ENCODE results near the gene LYVE1. TPM values are rescaled to one million over a fixed set of nuclear protein-coding genes. Genes with fewer than 3 reads are reported as not detected.
"Not testable (repeated sequence)": the region's sequence is repeated elsewhere in the genome, so short reads cannot be mapped to it uniquely, and the experiment has no call there.

The LYVE1 gene
- total RNA-seq, 6 donors from 2014 or later: 5.2 to 105 (median 24.6) TPM

DNA sequence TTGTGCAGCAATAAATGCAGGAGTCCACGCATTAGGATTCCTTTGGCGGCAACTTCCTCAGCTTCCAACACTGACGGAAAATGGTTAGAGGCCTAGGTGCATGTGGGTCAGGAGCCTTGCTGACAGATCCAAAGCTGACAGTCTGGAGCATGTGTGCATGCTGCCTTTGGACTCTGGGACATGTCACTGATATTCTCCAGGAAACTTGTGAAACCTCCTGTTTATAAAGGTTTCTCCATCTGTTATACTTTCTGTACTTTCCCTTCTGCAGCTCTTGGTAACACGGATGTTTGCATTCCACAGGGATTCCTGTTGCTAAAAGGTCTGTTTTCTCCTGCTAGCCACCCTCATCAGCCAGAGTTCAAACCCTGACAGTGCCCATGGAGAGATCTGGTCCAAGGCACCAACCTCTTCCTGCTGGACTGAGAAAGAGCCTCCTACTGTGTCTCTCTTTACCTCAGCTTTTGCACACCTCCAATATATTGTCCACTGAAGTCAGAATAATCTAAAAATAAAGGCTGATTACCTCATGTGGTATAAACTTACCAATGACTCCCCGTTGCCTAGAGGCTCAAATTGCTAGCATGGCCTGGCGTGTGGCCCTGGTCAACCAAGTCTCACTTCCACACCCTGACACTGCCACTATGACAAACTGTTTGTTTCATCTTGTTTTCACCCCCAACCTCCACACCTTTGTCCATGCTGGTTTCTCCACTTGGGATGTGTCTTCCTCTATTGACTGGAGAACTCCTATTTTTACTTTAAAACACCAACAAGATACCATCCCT is 31.1 kb upstream of the LYVE1 start:
- ATAC-seq (ENCODE audit: low FRiP score in 2 of 2) (no peak), DNase-seq (no peak)
- TF ChIP-seq POLR2A (IDR thresholded peaks at IDR 0.05) (no peak), POLR2AphosphoS5 (IDR thresholded peaks at IDR 0.05) (no peak), EP300 (IDR thresholded peaks at IDR 0.05) (no peak)
- TF ChIP-seq, protein P1, sequence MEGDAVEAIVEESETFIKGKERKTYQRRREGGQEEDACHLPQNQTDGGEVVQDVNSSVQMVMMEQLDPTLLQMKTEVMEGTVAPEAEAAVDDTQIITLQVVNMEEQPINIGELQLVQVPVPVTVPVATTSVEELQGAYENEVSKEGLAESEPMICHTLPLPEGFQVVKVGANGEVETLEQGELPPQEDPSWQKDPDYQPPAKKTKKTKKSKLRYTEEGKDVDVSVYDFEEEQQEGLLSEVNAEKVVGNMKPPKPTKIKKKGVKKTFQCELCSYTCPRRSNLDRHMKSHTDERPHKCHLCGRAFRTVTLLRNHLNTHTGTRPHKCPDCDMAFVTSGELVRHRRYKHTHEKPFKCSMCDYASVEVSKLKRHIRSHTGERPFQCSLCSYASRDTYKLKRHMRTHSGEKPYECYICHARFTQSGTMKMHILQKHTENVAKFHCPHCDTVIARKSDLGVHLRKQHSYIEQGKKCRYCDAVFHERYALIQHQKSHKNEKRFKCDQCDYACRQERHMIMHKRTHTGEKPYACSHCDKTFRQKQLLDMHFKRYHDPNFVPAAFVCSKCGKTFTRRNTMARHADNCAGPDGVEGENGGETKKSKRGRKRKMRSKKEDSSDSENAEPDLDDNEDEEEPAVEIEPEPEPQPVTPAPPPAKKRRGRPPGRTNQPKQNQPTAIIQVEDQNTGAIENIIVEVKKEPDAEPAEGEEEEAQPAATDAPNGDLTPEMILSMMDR (IDR thresholded peaks at IDR 0.05): no peak
- H3K27ac ChIP-seq: peak overlapping the region in 2 of 4 donors; percentile 39 to 75
- WGBS, 2 donors: 67 to 84% methylated on average over 6 of the region's 6 CpGs
- H3K4me1 ChIP-seq: peaks cover 23 to 43% (median 26%) of the 10 kb centered on the region in 4 donors
- no peak overlapping the region for H3K4me3 ChIP-seq
- no peaks in the 10 kb centered on the region for H3K27me3 ChIP-seq
- no peaks in the 10 kb centered on the region for H3K36me3 ChIP-seq
- no peaks in the 10 kb centered on the region for H3K9me3 ChIP-seq

DNA sequence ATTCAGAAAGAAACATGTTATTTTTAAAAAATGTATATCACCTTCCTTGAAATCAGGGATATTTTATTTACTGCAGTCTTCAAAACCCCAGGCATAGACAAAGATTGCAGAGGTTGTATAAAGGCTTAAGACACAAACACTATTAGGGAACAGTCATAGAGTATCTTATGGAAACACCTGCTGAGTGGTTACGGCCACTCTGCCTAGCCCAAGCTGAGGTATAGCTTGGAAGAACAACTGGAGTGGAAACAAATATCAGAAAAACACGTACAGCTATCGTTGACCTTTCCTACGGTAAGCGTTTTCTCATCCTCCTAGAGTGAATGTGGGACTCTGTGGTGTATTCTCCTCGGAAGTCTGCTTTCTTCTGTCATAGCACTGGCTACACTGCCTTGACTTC is 30.4 kb upstream of the LYVE1 start:
- DNase-seq (no peak), ATAC-seq (ENCODE audit: low FRiP score in 2 of 2) (no peak)
- H3K4me3 ChIP-seq: no peak overlapping the region
- no peaks in the 10 kb centered on the region for H3K27me3 ChIP-seq
- TF ChIP-seq POLR2AphosphoS5 (IDR thresholded peaks at IDR 0.05): no peak
- H3K4me1 ChIP-seq: peaks cover 19 to 36% (median 24%) of the 10 kb centered on the region in 4 donors
- H3K27ac ChIP-seq: peak overlapping the region in 1 of 4 donors; percentile 75
- WGBS, 2 donors: 81 to 96% methylated on average over 6 of the region's 6 CpGs
- H3K36me3 ChIP-seq: no peaks in the 10 kb centered on the region
- H3K9me3 ChIP-seq: no peaks in the 10 kb centered on the region

DNA sequence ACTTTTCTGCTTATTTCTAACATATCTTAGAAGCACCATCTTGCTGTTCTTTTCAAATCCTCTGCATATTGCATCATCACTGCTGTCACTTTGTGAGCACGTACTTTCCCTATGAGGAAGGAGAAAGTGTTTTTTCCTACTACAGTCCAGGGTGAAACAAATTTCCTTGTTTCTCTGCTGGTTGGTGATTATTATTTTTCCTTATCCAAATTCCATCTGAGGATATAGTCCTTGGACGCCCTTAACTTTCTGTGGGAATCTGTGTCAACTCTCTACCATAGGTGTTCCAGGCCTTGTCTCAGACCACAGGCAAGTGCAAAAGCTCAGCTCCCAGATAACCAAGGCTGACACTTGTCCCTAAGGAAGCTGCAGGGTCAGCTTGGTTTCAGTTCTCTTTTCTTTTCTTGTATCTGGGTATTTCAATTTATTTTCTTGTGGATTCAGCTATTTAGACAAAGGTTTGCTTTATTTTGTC is 29.4 kb upstream of the LYVE1 start:
- no peaks in the 10 kb centered on the region for H3K27me3 ChIP-seq
- no peak overlapping the region for H3K4me3 ChIP-seq
- WGBS, 2 donors: 42 to 43% methylated on average over 2 of the region's 2 CpGs
- no peaks in the 10 kb centered on the region for H3K36me3 ChIP-seq
- peak overlapping the region in 2 of 4 donors; percentile 37 to 65 for H3K27ac ChIP-seq
- TF ChIP-seq POLR2A (IDR thresholded peaks at IDR 0.05) (no peak), EP300 (IDR thresholded peaks at IDR 0.05) (no peak), POLR2AphosphoS5 (IDR thresholded peaks at IDR 0.05) (no peak)
- TF ChIP-seq, protein P1 (IDR thresholded peaks at IDR 0.05): no peak
- H3K4me1 ChIP-seq: peaks cover 18 to 34% (median 24%) of the 10 kb centered on the region in 4 donors
- no peaks in the 10 kb centered on the region for H3K9me3 ChIP-seq
- DNase-seq: no peak
- ATAC-seq (ENCODE audit: low FRiP score in 2 of 2): peak in 1 of 2 donors; percentile 50

DNA sequence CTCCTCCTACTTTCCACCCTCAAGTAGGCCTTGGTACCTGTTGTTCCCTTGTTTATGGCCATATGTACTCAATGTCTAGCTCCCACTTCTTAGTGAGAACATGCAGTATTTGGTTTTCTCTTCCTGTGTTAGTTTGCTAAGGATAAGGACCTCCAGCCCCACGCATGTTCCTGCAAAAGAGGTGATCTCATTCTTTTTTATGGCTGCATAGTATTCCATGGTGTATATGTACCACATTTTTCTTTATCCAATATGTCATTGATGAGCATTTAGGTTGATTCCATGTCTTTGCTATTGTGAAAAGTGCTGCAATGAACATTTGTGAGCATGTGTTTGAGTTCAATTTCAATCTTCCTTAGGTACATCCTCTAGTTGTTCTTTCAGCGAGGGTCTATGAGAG is 27.4 kb upstream of the LYVE1 start:
- 92 to 96% methylated on average over 2 of the region's 2 CpGs for WGBS, 2 donors
- not testable (repeated sequence) for H3K27me3 ChIP-seq; H3K4me3 ChIP-seq; H3K36me3 ChIP-seq; H3K9me3 ChIP-seq; ATAC-seq (ENCODE audit: low FRiP score in 2 of 2); H3K27ac ChIP-seq; DNase-seq
- H3K4me1 ChIP-seq: peaks cover 23 to 40% (median 32%) of the 10 kb centered on the region in 4 donors

DNA sequence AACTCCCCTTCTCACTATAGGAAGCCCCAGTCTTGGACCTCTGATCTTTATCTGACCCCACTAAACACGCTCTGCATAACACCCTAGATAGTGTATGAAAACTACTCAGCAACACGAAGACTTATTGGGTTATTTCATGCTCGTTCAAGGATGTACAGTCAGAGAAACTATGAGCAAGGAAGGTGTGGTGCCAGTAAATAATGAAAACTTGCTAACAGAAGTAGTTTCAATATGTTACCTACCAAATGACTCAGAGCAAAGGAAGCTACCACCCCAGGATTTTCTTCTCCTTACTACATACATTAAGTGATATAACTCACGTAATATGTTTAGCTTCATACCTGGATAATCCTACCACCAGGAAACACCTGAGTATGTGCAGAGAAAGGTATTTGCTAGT is 25.9 kb upstream of the LYVE1 start:
- WGBS, 2 donors: 73 to 91% methylated on average over 4 of the region's 4 CpGs
- TF ChIP-seq, protein P1 (IDR thresholded peaks at IDR 0.05): no peak
- TF ChIP-seq EP300 (IDR thresholded peaks at IDR 0.05) (no peak), POLR2A (IDR thresholded peaks at IDR 0.05) (no peak), POLR2AphosphoS5 (IDR thresholded peaks at IDR 0.05) (no peak)
- no peak overlapping the region for H3K27ac ChIP-seq
- no peak for DNase-seq
- peaks cover 9 to 37% (median 34%) of the 10 kb centered on the region in 4 donors for H3K4me1 ChIP-seq
- H3K27me3 ChIP-seq: no peaks in the 10 kb centered on the region
- H3K9me3 ChIP-seq: no peaks in the 10 kb centered on the region
- no peak overlapping the region for H3K4me3 ChIP-seq
- no peak for ATAC-seq (ENCODE audit: low FRiP score in 2 of 2)
- H3K36me3 ChIP-seq: no peaks in the 10 kb centered on the region
